NCI-H748 (cell line): ENCODE results near the gene EFEMP2.

Source experiments
- DNase-seq: peaks from one replicate; lab custom pipeline; 2025; ENCODE audit not compliant: unreplicated experiment; lab: John Stamatoyannopoulos, UW

EFEMP2 gene

DNA sequence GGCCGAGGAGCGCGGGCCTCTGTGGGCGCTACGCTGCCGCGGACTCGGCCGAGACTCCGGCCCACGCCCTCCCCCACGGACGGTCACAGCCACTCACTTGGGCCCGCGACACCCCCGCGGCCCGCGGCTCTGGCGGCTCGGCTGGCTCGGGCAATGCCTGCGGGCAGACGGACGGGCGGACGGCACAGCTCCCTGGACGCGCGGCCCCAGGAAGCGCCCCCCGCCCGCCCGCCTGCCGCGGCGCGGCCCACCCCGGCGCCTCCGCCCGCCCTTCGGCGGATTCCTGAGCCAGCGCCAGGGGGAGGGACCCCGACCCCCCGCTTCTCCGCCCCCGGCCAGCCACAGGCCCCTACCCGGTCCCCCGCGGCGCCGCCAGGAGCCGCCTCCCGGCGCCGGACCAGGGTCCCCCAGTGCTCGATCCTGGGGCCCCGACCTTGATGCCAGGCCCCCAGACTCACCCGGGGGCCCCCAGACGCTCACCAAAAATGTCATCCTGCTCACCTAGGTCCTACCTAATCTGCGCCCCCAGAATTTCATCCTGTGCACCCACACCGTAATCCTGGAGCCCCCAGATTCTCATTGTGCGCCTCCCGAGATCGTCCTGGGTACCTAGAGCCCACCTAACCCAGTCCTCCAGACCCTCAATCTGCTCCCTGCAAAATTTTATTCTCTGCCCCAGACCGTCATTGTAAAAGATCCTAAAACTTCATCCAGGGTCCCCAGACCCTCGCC lies at the start of gene EFEMP2:
Gene EFEMP2, minus strand, starts transcription at position 215 of the 732 bp plus-strand sequence. CDS start 446 bp downstream, outside the sequence.
- peak; percentile 24 for DNase-seq

DNA sequence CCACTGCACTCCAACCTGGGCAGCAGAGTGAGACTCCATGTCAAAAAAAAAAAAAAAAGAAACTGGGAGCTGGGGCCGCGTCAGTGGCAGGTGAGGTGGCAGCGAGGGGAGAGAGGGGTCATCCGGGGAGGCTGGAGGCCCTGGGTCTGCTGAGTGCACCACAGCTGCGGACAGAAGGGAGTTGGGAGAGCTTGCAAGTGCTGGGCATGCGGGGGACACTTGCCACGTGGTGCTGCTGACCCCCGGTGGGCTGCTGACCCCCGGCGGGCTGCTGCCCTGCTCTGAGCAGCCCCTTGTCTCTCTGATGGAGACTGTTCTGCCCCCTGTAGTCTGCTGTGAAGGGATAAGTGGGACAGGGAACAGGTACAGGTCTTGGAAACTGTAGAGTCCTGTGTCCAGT lies 49.3 kb upstream of the EFEMP2 start:
- no peak for DNase-seq

DNA sequence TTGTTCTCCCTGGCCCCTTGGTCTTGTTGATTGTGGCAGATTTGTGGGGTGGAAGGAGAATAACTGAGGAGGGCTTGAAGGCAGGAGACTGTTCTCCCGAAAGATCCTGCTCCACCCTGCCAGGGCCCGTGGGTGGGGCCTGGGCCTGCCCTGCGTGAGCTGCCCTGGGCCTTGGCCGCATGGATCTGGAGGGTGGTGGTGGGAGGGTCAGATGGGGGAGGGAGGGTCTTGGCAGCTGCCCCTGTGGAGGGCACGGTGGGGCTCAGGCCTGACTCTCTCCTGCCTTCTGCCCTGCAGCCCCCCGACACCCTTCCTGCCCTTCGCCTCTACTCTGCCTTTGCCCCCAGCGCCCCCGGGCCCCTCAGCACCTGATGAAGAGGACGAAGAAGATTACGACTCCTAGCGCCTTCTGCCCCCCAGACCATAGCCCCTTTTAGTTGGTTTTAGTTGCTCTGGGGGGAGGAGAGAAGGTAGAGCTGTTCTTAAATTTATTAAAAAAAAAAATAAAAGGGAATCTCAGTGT lies 48.5 kb upstream of the EFEMP2 start:
- DNase-seq: no peak

DNA sequence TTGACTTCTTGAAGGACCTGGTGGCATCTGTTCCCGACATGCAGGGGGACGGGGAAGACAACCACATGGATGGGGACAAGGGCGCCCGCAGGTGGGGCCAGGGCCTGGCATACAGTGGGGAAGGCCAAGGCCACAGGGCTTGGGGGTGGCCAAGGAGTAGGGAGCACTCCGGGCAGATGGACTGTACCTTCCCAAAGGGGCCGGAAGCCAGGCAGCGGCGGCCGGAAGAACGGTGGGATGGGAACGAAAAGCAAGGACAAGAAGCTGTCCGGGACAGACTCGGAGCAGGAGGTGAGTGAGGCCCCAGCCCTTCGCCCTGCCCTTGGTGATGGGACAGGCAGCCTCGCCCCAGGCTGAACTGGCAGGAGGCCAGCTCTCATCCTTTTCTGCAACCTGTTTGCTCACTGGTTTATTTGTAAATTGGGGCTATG lies 47.8 kb upstream of the EFEMP2 start:
- DNase-seq: no peak

DNA sequence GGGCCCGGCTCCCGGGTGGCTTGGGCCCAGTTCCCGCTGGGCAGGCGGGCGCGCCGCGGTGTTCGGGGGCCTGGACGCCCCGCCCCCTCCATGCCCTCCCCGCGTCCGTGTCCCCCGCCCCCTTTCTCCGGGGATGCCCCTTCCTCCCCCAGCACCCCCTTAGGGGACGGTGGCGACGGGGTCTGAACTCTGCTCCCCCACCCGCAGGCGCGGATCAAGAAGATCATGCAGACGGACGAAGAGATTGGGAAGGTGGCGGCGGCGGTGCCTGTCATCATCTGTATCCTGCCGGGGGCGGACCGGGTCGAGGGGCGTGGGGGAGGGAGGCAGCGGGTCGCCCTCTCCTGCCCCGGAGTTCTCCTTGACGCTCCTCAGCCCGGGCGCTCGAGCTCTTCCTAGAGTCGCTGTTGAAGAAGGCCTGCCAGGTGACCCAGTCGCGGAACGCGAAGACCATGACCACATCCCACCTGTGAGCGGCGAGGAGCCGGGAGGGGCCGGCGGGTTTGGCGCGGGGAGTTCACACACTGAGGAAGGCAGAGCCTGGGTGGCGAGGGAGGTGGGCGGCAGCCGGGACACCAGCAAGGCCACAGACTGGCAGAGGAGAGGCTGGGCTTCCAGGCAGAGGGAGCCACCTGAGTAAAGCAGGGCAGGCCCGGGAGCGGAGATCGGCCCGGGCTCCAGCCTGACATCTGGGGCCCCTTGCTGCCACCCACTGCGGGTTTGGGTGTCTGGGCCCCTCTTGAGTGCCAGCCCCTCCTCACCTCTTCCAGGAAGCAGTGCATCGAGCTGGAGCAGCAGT lies 47.2 kb upstream of the EFEMP2 start:
- peak; percentile 64 for DNase-seq

- DNase-seq: peak; percentile 98
Observed at GRCh38 chr11:65919141-65919572, 46.6 kb upstream of the EFEMP2 start, which contains the start of gene DRAP1. DRAP1 (plus strand) TSS chr11:65919426; CDS start chr11:65919502, 76 bp downstream.

- DNase-seq: peak; percentile 60
Observed at GRCh38 chr11:65918211-65919140, 45.9 kb upstream of the EFEMP2 start, which contains the start of gene C11orf68. C11orf68 (minus strand) TSS chr11:65919062; CDS start chr11:65919031, 31 bp downstream.

DNA sequence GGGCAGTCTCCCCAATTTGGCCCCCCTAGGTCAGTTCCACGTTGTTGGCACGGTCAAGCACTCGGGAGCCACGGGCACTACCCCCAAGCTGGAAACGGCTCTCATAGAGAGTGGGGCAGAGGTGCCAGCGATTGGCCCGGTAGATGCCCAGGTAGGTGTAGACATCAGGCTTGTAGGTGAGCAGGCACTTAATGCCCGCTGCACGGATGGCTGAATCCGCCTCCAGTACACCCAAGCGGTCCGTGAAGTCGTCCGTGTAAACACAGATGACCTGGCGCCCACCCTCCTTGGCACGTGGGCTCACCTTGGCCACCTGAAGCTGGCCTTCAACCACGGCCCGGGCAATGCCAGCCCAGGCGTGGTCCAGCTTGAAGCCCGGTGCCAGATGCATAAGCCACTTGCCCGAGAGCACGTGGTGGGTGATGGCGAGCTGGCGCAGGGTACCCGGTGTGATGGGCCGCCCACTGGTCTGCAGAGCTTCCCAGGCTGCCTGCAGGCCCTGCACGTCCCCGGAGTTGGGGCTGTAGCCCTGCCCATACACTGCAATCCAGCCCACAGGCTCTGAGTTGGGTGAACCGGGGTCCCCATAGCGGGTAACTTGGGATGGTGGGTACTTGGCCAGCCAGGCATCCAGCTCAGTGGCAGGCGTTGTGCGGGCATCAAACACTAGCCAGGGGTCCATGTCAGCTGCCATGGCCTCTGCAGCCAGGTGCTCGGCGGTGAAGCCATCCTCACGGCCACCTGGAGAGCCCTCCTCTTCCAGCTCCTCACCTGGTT lies 45.0 kb upstream of the EFEMP2 start:
- DNase-seq: no peak

- no peak for DNase-seq
Observed at GRCh38 chr11:65917077-65917433, 44.5 kb upstream of the EFEMP2 start.

- no peak for DNase-seq
Observed at GRCh38 chr11:65916391-65916790, 43.8 kb upstream of the EFEMP2 start.

GRCh38 chr11:65915821-65916251 lies 43.2 kb upstream of the EFEMP2 start:
- no peak for DNase-seq

- DNase-seq: no peak
Observed at GRCh38 chr11:65915101-65915820, 42.7 kb upstream of the EFEMP2 start.

- no peak for DNase-seq
Observed at GRCh38 chr11:65912845-65913244, 40.2 kb upstream of the EFEMP2 start.

DNA sequence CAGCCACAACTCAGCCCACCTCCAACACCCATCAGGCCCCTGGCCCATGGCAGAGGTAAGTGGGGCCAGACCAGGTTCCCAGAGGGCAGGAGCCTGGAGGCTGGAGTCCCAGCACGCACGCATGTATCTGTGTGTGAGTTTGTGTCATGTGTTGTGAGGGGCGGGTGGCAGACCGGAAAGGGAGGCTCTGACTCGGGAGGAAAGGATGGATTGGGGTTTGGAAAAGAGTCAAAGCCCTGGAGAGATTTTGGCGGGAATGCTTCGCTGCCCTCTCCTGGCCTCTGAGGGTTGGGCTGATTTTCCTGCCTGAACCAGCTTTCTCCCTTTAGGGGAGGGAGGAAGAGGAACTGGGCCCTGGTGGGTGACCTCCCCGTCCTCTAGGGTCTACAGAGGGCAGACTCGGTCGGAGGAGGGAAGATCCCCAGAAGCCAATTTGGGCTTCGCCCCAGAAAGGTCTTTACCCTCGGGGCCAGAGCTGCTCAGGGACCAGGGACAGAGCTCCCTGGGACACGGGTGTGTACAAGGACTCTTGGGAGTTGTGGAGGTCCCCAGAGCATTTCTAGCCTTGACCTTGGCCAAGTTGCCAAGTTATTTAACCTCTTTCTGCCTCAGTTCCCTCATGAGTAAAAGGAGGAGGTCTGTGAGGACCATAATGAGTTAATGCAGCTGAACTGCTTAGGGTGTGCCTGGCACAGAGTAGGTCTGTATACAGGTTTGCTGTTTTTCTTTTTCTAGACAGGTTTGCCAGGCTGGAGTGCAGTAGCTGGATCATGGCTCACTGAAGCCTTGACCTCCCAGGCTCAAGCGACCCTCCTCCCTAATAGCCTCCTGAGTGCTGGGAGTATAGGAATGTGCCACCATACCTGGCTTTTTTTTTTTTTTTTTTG lies 39.3 kb upstream of the EFEMP2 start:
- DNase-seq: peak; percentile 56

DNA sequence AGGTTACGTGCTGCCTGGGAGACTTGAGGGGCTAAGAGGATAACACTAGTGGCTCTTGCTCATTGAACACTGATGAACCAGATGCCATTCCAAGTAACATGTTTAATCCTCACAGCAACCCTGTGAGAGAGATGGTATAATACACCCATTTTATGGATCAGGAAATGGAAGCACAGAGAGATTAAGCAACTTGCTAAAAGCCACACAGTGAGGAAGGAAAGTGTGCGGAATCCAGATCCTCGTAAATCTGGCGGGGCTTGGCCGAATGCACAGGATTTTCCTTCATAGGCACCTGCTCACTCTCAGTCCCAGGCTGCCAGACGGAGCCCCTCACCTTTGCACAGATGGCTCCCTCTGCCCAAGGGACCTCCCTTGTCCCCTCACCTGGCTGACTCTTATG lies 35.3 kb upstream of the EFEMP2 start:
- no peak for DNase-seq

DNA sequence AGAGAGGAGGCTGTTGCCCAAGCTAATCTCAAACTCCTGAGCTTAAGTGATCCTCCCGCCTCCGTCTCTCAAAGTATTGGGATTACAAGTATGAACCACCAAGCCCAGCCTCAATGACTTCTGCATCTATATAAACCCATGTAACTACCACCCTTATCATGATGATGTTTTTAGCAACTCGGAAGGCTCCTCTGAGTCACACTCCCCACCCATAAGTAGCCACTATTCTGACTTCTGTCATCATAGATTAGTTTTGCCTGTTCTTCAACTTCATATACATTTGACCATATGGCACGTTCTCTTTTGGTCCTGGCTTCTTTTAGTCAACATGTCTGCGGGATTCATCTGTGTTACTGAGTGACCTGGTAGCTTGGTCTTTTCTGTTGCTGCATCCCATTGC lies 34.0 kb upstream of the EFEMP2 start:
- no peak for DNase-seq

DNA sequence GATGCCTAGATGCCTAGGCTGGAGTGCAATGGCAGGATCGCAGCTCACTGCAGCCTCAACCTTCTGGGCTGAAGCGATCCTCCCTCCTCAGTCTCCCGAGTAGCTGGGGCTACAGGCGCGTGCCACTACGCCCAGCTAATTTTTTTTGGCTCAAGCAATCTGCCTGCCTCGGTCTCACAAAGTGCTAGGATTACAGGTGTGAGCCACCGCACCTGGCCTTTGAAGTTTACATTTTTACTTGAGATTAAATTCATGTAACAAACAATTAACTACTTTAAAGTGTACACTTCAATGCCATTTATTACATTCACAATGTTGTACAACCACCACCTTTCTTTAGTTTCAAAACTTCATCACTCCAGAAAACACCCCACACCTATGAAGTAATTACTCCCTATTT lies 31.1 kb upstream of the EFEMP2 start:
- no peak for DNase-seq

GRCh38 chr11:65903068-65903481 lies 30.5 kb upstream of the EFEMP2 start:
- no peak for DNase-seq

DNA sequence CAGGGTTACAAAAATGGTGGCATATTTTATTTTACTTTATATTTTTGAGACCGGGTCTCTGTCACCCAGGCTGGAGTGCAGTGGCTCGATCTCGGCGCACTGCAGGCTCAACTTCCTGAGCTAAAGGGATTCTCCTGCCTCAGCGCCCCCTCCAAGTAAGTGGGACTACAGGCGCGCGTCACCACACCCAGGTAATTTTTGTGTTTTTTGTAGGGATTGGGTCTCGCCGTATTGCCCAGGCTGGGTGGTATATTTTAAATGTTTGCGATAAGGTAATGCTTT lies 28.2 kb upstream of the EFEMP2 start:
- DNase-seq: no peak
